Heart left ventricle (tissue), 13 donors: Measurements from ENCODE around the gene GAREM1.

Experiments
- CTCF ChIP-seq, 12 donors: fragments of 200-600 bp; sonication (generic) in 4 of 12; IDR thresholded peaks; one replicate each; pipeline versions ENCODE4 v1.5.0 to v1.8.0; 2018 to 2022; ENCODE audit warnings: antibody characterized with exemption in 12 of 12, mild to moderate bottlenecking in 5 of 12
- POLR2A ChIP-seq, 2 donors: fragments of 450-650 bp; IDR thresholded peaks; one replicate each; pipeline ENCODE4 v1.6.1; 2017; ENCODE audit warnings: antibody characterized with exemption in 2 of 2, mild to moderate bottlenecking in 2 of 2, moderate library complexity in 2 of 2
- donor health status: ischemic (EF 13 %, LVEDD 7.1; RV severe dilation, severe dysfunction).
- donor health status: DM: no; HTN: yes; CAD: no.
- donor health status: DM: no; HTN: no; CAD: no.
- donor health status: ischemic (EF 25% LVEDD 6.9; RV normal size, moderate dysfunction).
- donor health status: ischemic (EF 25% LVEDD 5.7; RV mildly dilated, moderate dysfunction).
- donor health status: ischemic (EF 35%, LVEDD 5.7; RV mildly dilated, moderate dysfunction).
- donor health status: nonischemic (EF 11% LVEDD 7.7; RV severe dilation, severe dysfunction).
- donor health status: DM: yes; HTN: yes; CAD: no.
- donor health status: PGD.
- donor health status: ischemic (EF 29% LVEDD 5.4; RV normal size, mild dysfunction).
- donor health status: nonischemic (EF 23%, LVEDD 6.1; RV moderate dilation, normal function).

GRCh38 chr18:32368170-32368569 lies 102.5 kb downstream of the GAREM1 start:
- TF ChIP-seq CTCF (IDR thresholded peaks at IDR 0.05) (no peak), POLR2A (IDR thresholded peaks at IDR 0.05) (no peak)
